Right lobe of liver (tissue), 6 donors: ENCODE measurements around the gene SLC35G1. TPM values are rescaled to one million over a fixed set of nuclear protein-coding genes. Genes with fewer than 3 reads are reported as not detected.

Experiments
- ATAC-seq, 4 donors: fragments of 200-7000 bp; cut with Tn5 transposase; one replicate each; pipeline ENCODE4 v1.9.1; 2020; ENCODE audit warnings: mild to moderate bottlenecking in 4 of 4, moderate library complexity in 4 of 4
- DNase-seq, 3 donors: peaks; one replicate each; pipeline ENCODE4 v3.0.0-alpha.2; 2020
- H3K27ac ChIP-seq, 3 donors: fragments of 200-600 bp; one replicate each; pipeline ENCODE4 v1.8.0; 2022
- H3K27me3 ChIP-seq, 2 donors: fragments of 200-600 bp; one replicate each; pipeline ENCODE4 v1.8.0; 2022
- H3K36me3 ChIP-seq, 4 donors: fragments of 200-600 bp; sonication (generic) in 1 of 4; one replicate each; pipeline versions ENCODE4 v1.5.1 to v1.8.0; 2017 to 2022; ENCODE audit warnings: control low read depth in 1 of 4
- H3K4me1 ChIP-seq, 4 donors: fragments of 200-600 bp; sonication (generic) in 1 of 4; one replicate each; pipeline versions ENCODE4 v1.5.1 to v1.8.0; 2017 to 2022; ENCODE audit warnings: control low read depth in 1 of 4
- H3K4me3 ChIP-seq, 3 donors: fragments of 200-600 bp; one replicate each; pipeline ENCODE4 v1.8.0; 2022
- H3K9me3 ChIP-seq, 4 donors: fragments of 200-600 bp; sonication (generic) in 1 of 4; one replicate each; pipeline versions ENCODE4 v1.5.1 to v1.8.0; 2017 to 2022; ENCODE audit warnings: control low read depth in 1 of 4
- CTCF ChIP-seq, 4 donors: fragments of 200-600 bp in 3 of 4; fragments of 450-650 bp in 1 of 4; IDR thresholded peaks; one replicate each; pipeline versions ENCODE4 v1.5.1 to v1.8.0; 2016 to 2022; ENCODE audit warnings: antibody characterized with exemption in 4 of 4, mild to moderate bottlenecking in 2 of 4
- POLR2A ChIP-seq: fragments of 450-650 bp; IDR thresholded peaks from one replicate; pipeline ENCODE4 v1.6.1; 2017; ENCODE audit warnings: antibody characterized with exemption, mild to moderate bottlenecking
- WGBS: methylation state at CpG from one replicate; pipeline ENCODE4 v1.1.6; 2018; ENCODE audit warnings: low coverage, low lambda C conversion rate; ENCODE audit not compliant: insufficient coverage; ENCODE audit errors: missing lambda C conversion rate; 5-methylcytosine and 5-hydroxymethylcytosine counted together
- intact Hi-C, 2 donors: fragments of 100-400 bp; cut with DNase I; formaldehyde crosslinking; loops; one replicate each; pipeline versions ENCODE4 v1.11.2 to v1.14.1; 2022
- total RNA-seq, 6 experiments: library from RNA; depleted of rRNA in 2 of 6; stranded (reverse); fragments of >200 nt in 2 of 6; fragmentation: NEBNext Ultra II Directional in 3 of 6; extraction: Animal tissue kit (Norgen Biotek cat#: 25700) in 3 of 6; gene quantifications; one replicate each; pipeline versions ENCODE4 v1.1.0 to v1.2.4, GENCODE V29; 2016 to 2023
- donor health status: DM: no; HTN: yes; CAD: no.
- donor health status: DM: no; HTN: no; CAD: no.
- donor health status: DM: no; HTN: no; CAD: no.
- donor health status: DM: no; HTN: yes; CAD: no.
- donor health status: DM: no; HTN: yes; CAD: no.

SLC35G1 gene
- total RNA-seq, 6 experiments from 2014 or later, result 2.6 to 7.3 (median 4.5) TPM

DNA sequence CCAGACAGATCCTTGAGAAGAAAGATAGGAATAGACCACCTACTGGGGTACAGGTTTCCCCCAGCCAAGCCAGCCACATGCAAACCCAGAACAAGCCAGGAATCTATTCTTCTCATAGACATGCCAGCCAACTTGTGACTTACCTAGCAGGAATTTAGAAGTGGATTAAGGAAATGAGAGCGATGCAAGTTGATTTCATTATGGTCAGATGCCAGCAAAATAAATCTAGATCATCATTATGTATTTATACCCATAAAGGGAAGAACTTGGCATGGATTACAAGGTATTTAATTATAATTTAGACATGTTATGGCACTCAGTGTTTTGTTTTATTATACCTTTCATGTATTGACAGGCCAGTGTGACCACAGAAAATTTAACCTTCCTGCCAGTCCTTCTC lies 32.8 kb downstream of the SLC35G1 start:
- DNase-seq (no peak), ATAC-seq (no peak)
- Histone ChIP-seq H3K4me1 (no peaks in the 10 kb centered on the region), H3K27me3 (no peaks in the 10 kb centered on the region), H3K27ac (no peak overlapping the region), H3K36me3 (peaks cover 0 to 2% (median 0%) of the 10 kb centered on the region in 4 donors), H3K9me3 (no peaks in the 10 kb centered on the region), H3K4me3 (no peak overlapping the region)
- intact Hi-C loops, result no loop called here
- TF ChIP-seq CTCF (IDR thresholded peaks at IDR 0.05) (no peak), POLR2A (no peak)
- WGBS, result 88% methylated on average over 1 of the region's 1 CpG

DNA sequence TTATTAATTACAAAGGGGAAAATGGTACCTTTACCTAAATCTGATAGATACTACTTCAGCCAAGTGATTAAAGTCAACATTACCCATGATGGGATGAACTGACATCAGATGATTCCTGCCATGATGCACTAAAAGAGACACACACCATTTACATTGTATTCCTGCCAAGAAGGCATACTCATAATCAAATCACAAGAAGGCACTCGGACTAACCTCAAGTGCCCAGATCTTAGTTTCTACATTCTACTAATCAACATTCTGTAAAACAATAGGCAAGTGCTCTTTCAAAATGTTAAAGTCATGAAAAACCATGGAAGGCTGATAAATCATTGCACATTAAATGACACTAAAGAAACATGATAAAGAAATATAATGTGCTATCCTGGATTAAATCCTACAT lies 44.4 kb downstream of the SLC35G1 start:
- Histone ChIP-seq H3K4me1 (no peaks in the 10 kb centered on the region), H3K36me3 (no peaks in the 10 kb centered on the region), H3K9me3 (no peaks in the 10 kb centered on the region), H3K27me3 (no peaks in the 10 kb centered on the region), H3K27ac (no peak overlapping the region), H3K4me3 (no peak overlapping the region)
- TF ChIP-seq CTCF (IDR thresholded peaks at IDR 0.05), result no peak
- no peak for TF ChIP-seq POLR2A
- intact Hi-C loops, result no loop called here
- ATAC-seq, result no peak
- WGBS, result 82% methylated on average over 1 of the region's 1 CpG
- no peak for DNase-seq

GRCh38 chr10:93940881-93941280 lies 47.1 kb downstream of the SLC35G1 start:
- 75% methylated on average over 6 of the region's 6 CpGs for WGBS
- no peak overlapping the region for H3K27ac ChIP-seq

GRCh38 chr10:93941606-93942005 lies 47.8 kb downstream of the SLC35G1 start:
- H3K9me3 ChIP-seq, result no peaks in the 10 kb centered on the region
- TF ChIP-seq CTCF (IDR thresholded peaks at IDR 0.05) (no peak), POLR2A (no peak)
- ATAC-seq, result no peak
- 74% methylated on average over 7 of the region's 7 CpGs for WGBS
- intact Hi-C loops, result no loop called here
- H3K27ac ChIP-seq, result no peak overlapping the region
- no peaks in the 10 kb centered on the region for H3K4me1 ChIP-seq
- H3K27me3 ChIP-seq, result no peaks in the 10 kb centered on the region
- no peaks in the 10 kb centered on the region for H3K36me3 ChIP-seq
- no peak overlapping the region for H3K4me3 ChIP-seq
- no peak for DNase-seq

More at GRCh38 chr10:93940881-93941280, 47.1 kb downstream of the SLC35G1 start:
- TF ChIP-seq POLR2A, result no peak
- TF ChIP-seq CTCF (IDR thresholded peaks at IDR 0.05), result no peak
- H3K4me1 ChIP-seq, result no peaks in the 10 kb centered on the region
- H3K4me3 ChIP-seq, result no peak overlapping the region
- no peaks in the 10 kb centered on the region for H3K9me3 ChIP-seq
- no peaks in the 10 kb centered on the region for H3K27me3 ChIP-seq
- no peaks in the 10 kb centered on the region for H3K36me3 ChIP-seq
- DNase-seq, result no peak
- no peak for ATAC-seq
- intact Hi-C loops, result no loop called here

- Histone ChIP-seq H3K9me3 (no peaks in the 10 kb centered on the region), H3K27me3 (no peaks in the 10 kb centered on the region), H3K36me3 (no peaks in the 10 kb centered on the region), H3K27ac (no peak overlapping the region), H3K4me3 (no peak overlapping the region), H3K4me1 (no peaks in the 10 kb centered on the region)
- intact Hi-C loops, result no loop called here
- DNase-seq, result no peak
- TF ChIP-seq POLR2A, result no peak
- no peak for TF ChIP-seq CTCF (IDR thresholded peaks at IDR 0.05)
- no peak for ATAC-seq
- WGBS, result 68% methylated on average over 4 of the region's 4 CpGs
Observed at GRCh38 chr10:93945819-93946218, 52.0 kb downstream of the SLC35G1 start.
